OCI-LY3 (cell line): ENCODE measurements around the gene OR9G1.
"Not testable (repeated sequence)": the region's sequence is repeated elsewhere in the genome, so short reads cannot be mapped to it uniquely, and the experiment has no call there.

Source experiments
- H2AFZ ChIP-seq: fragments of 200-600, 300-600 bp; shearing (Covaris generic); 2 replicates; pipeline ENCODE4 v1.6.0; 2014; ENCODE audit warnings: antibody characterized with exemption, low read depth, low read length
- H3K27ac ChIP-seq: fragments of 200-600, 300-600 bp; sonication (generic); 2 replicates; pipeline ENCODE4 v1.5.1; 2014; ENCODE audit warnings: mild to moderate bottlenecking, low read length, moderate library complexity, mixed read lengths
- H3K27me3 ChIP-seq: fragments of 200-600, 300-600 bp; sonication (generic); 2 replicates; pipeline ENCODE4 v1.6.1; 2014; ENCODE audit warnings: low read depth, low read length, mixed read lengths
- H3K36me3 ChIP-seq: fragments of 200-600, 300-600 bp; sonication (generic); replicated peaks from 2 replicates; pipeline ENCODE3; 2014; ENCODE audit warnings: low read depth, low read length, mixed read lengths
- H3K4me1 ChIP-seq: fragments of 300-600, 200-600 bp; sonication (generic); 2 replicates; pipeline ENCODE4 v1.6.1; 2014; ENCODE audit warnings: low read length, mixed read lengths
- H3K4me2 ChIP-seq: fragments of 200-600, 300-600 bp; sonication (generic); 2 replicates; pipeline ENCODE4 v1.6.1; 2014; ENCODE audit warnings: low read length, mixed read lengths
- H3K4me3 ChIP-seq: fragments of 300-600, 200-600 bp; sonication (generic); 2 replicates; pipeline ENCODE4 v1.5.1; 2014; ENCODE audit warnings: antibody characterized with exemption, mild to moderate bottlenecking, low read length, moderate library complexity
- H3K79me2 ChIP-seq: fragments of 300-600, 200-600 bp; shearing (Covaris generic); 2 replicates; pipeline ENCODE4 v1.6.1; 2014; ENCODE audit warnings: mild to moderate bottlenecking, low read length, mixed read lengths
- H3K9ac ChIP-seq: fragments of 300-600, 200-600 bp; shearing (Covaris generic); 2 replicates; pipeline ENCODE4 v1.6.0; 2014; ENCODE audit warnings: mild to moderate bottlenecking, low read length, moderate library complexity
- H3K9me3 ChIP-seq: fragments of 200-600, 300-600 bp; shearing (Covaris generic); 2 replicates; pipeline ENCODE4 v1.6.1; 2014; ENCODE audit warnings: low read length, mixed read lengths; ENCODE audit not compliant: insufficient read depth
- H4K20me1 ChIP-seq: fragments of 200-600, 300-600 bp; sonication (generic); 2 replicates; pipeline ENCODE4 v1.6.1; 2016; ENCODE audit warnings: low read length, mixed read lengths; ENCODE audit not compliant: insufficient read depth
- CTCF ChIP-seq: fragments of 200-600, 300-600 bp; sonication (generic); IDR thresholded peaks from 2 replicates; pipeline ENCODE4 v1.5.1; 2014; ENCODE audit warnings: antibody characterized with exemption, low read length, low read depth
- EZH2phosphoT487 ChIP-seq: fragments of 200-600 bp; shearing (Covaris generic); IDR thresholded peaks from 2 replicates; pipeline ENCODE4 v1.6.1; 2018; ENCODE audit warnings: antibody characterized with exemption, mixed run types, low read depth

OR9G1 gene

GRCh38 chr11:56688554-56689100 lies 10.3 kb upstream of the OR9G1 start:
- Histone ChIP-seq H3K4me1 (no peaks in the 10 kb centered on the region), H2AFZ (no peak overlapping the region), H3K27ac (no peak overlapping the region)

DNA sequence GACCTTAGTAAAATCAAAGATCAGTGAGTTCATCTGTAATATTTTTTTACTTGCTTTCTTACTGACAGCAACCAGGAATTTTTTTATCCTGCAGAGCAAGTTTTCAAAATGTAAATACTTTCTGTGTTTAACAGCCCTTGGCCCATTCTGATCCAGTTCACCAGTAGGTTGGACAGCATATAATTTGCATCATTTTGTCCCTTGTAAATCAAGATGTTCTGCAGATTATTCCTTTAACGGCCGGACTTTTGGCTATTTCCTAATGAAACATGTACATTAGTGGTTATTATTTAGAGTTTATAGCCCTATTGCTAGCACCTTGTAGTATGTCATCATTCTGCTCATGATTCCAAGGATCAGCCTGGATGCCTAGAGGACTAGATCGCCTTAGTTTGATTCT lies 7.7 kb upstream of the OR9G1 start:
- not testable (repeated sequence) for H3K9me3 ChIP-seq, H4K20me1 ChIP-seq, H3K9ac ChIP-seq, H3K4me1 ChIP-seq, H3K27ac ChIP-seq, H2AFZ ChIP-seq, H3K4me3 ChIP-seq, H3K79me2 ChIP-seq, H3K27me3 ChIP-seq, H3K36me3 ChIP-seq, H3K4me2 ChIP-seq

More at GRCh38 chr11:56688554-56689100, 10.3 kb upstream of the OR9G1 start:
- H3K4me3 ChIP-seq, result no peak overlapping the region
- no peaks in the 10 kb centered on the region for H3K9me3 ChIP-seq
- no peaks in the 10 kb centered on the region for H4K20me1 ChIP-seq
- TF ChIP-seq CTCF (no peak), EZH2phosphoT487 (no peak)
- H3K4me2 ChIP-seq, result no peak overlapping the region
- H3K36me3 ChIP-seq, result no peaks in the 10 kb centered on the region
- no peaks in the 10 kb centered on the region for H3K27me3 ChIP-seq
- H3K9ac ChIP-seq, result no peak overlapping the region
- no peaks in the 10 kb centered on the region for H3K79me2 ChIP-seq

- 0 out of 2 replicates have a peak, but pooled peaks cover 4% of the 10 kb centered on the region for H3K27me3 ChIP-seq
- H3K4me2 ChIP-seq, result no peak overlapping the region
- TF ChIP-seq CTCF (no peak), EZH2phosphoT487 (no peak)
- H4K20me1 ChIP-seq, result no peaks in the 10 kb centered on the region
- no peak overlapping the region for H2AFZ ChIP-seq
- H3K9me3 ChIP-seq, result no peaks in the 10 kb centered on the region
- no peak overlapping the region for H3K9ac ChIP-seq
- no peaks in the 10 kb centered on the region for H3K36me3 ChIP-seq
- H3K27ac ChIP-seq, result no peak overlapping the region
- H3K4me1 ChIP-seq, result no peaks in the 10 kb centered on the region
- no peaks in the 10 kb centered on the region for H3K79me2 ChIP-seq
- no peak overlapping the region for H3K4me3 ChIP-seq
These were observed 5.5 kb upstream of the OR9G1 start for GRCh38 chr11:56693428-56693827.

- Histone ChIP-seq H3K4me1 (no peaks in the 10 kb centered on the region), H3K79me2 (no peaks in the 10 kb centered on the region), H3K4me2 (no peak overlapping the region), H3K27ac (no peak overlapping the region), H3K4me3 (no peak overlapping the region), H2AFZ (no peak overlapping the region), H3K27me3 (0 out of 2 replicates have a peak, but pooled peaks cover 4% of the 10 kb centered on the region), H3K9ac (no peak overlapping the region), H4K20me1 (no peaks in the 10 kb centered on the region), H3K9me3 (no peaks in the 10 kb centered on the region), H3K36me3 (no peaks in the 10 kb centered on the region)
- no peak for TF ChIP-seq EZH2phosphoT487
These were observed 1.5 kb downstream of the OR9G1 start for GRCh38 chr11:56700242-56700913.

DNA sequence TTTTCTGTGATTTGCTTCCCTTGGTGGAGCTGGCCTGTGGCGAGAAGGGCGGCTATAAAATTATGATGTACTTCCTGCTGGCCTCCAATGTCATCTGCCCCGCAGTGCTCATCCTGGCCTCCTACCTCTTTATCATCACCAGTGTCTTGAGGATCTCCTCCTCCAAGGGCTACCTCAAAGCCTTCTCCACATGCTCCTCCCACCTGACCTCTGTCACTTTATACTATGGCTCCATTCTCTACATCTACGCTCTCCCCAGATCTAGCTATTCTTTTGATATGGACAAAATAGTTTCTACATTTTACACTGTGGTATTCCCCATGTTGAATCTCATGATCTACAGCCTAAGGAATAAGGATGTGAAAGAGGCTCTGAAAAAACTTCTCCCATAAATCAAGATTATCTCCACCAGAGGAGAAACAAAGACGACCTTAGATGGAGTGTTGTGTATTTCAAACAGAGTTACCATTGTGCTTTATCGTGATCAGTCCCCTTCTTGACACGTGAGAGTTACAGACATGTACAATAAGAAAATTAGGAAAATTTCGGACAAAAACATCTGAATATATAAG lies 2.1 kb downstream of the OR9G1 start:
- Histone ChIP-seq H3K79me2 (no peaks in the 10 kb centered on the region), H3K9ac (no peak overlapping the region), H3K27ac (no peak overlapping the region), H2AFZ (no peak overlapping the region), H3K4me3 (no peak overlapping the region), H4K20me1 (no peaks in the 10 kb centered on the region), H3K36me3 (no peaks in the 10 kb centered on the region), H3K9me3 (no peaks in the 10 kb centered on the region), H3K4me1 (no peaks in the 10 kb centered on the region), H3K27me3 (0 out of 2 replicates have a peak, but pooled peaks cover 4% of the 10 kb centered on the region), H3K4me2 (no peak overlapping the region)
- no peak for TF ChIP-seq CTCF
- no peak for TF ChIP-seq EZH2phosphoT487
